GM21737 (cell line): ENCODE data around the gene GAS2.

ENCODE experiments used
- ATAC-seq: cut with Tn5 transposase; IDR thresholded peaks from one replicate; pipeline ENCODE4 v1.9.1; 2021; ENCODE audit warnings: mild to moderate bottlenecking, moderate library complexity; ENCODE audit not compliant: unreplicated experiment

The GAS2 gene

GRCh38 chr11:22671751-22672150 is 5.3 kb downstream of the GAS2 start:
- no peak for ATAC-seq

GRCh38 chr11:22674470-22675439 is 8.3 kb downstream of the GAS2 start:
- no peak for ATAC-seq

DNA sequence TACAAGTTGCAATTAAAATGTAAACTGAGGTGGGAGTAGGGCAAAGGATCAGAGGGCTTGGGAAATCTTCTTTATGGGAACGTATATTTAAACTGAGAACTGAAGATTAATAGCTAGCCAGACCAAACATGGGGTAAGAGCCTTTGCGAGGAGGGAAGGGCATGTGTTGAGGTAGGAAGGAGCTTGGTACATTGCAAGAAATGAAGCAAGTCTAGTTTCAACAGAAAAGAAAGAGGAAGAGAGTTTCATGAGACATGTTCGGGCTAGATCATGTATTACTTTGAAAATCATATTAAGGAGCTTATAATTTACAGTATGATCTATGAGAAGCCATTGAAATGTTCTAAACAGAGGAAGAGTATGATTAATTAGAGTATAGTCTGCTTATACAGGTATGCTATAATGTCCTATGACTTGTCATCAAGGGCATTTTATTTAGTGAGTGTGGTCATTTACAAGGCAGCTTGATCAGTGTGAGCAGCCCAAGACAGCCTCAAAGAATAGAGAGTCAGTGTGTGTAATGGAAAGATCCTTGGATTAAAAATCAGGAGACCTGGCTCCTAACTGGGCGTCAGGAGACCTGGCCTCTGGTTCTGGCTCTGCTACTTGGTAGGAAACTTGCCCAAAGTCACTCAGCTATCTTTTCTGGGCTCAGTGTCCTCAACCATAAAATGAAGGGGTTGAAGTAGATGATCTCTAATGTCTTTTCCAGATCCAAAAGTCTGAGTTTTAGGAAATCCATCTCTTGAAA is 10.9 kb downstream of the GAS2 start:
- ATAC-seq, result no peak

- no peak for ATAC-seq
Measured at GRCh38 chr11:22680628-22681027, 14.2 kb downstream of the GAS2 start.

GRCh38 chr11:22681281-22681812 is 14.9 kb downstream of the GAS2 start:
- peak; percentile 64 for ATAC-seq

GRCh38 chr11:22684082-22684481 is 17.7 kb downstream of the GAS2 start:
- ATAC-seq, result no peak

DNA sequence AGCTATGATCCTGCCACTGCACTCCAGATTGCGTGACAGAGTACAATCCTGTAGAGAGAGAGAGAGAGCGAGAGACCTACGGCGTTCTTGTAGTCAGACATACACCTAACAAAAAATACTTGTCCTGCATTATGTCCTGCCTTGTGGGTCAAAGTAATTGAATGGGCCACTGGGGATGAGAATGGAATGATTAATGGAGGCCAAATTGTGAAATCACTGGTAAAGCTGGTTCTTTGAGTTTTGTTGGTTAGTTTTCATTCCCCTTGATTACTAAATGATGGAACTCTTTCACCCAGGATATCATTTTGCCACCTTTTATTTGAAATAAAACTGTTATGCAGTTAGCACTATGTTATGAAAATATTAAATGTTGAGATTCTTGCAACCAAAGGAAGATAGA is 18.7 kb downstream of the GAS2 start:
- ATAC-seq, result no peak

DNA sequence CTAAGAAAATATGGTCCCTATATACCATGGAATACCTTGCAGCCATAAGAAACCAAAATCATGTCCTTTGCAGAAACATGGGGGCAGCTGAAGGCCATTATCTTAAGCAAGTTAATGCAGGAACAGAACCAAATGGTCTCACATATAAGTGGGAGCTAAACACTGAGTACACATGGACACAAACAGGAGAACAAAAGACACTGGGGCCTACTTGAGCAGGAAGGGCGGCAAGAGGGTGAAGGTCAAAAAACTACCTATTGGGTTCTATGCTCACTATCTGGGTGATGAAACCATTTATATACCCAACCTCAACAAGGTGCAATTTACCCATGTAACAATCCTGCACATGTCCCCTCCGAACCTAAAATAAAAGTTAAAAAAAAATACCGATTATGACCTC is 22.5 kb downstream of the GAS2 start:
- ATAC-seq, result no peak

- no peak for ATAC-seq
Measured at GRCh38 chr11:22690257-22690656, 23.8 kb downstream of the GAS2 start.

DNA sequence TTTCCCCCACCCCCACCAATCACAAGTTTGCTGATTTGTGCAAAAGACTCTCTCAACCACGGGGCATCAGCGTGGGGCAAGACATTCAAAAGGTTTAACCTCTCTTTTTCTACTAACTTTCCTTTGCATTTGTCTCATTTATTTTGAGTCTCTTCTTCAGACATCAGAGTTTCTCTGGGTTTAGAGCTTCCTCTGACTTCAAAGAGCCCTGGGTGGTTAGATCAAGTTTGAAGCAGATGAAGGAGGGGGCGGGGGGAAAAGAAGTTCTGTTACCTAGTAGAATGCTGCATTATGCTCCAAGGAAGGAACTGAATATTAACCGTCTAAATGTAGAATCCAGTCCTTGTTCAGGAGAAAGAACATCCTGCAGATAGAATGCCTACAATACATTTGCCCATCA is 24.5 kb downstream of the GAS2 start:
- no peak for ATAC-seq

DNA sequence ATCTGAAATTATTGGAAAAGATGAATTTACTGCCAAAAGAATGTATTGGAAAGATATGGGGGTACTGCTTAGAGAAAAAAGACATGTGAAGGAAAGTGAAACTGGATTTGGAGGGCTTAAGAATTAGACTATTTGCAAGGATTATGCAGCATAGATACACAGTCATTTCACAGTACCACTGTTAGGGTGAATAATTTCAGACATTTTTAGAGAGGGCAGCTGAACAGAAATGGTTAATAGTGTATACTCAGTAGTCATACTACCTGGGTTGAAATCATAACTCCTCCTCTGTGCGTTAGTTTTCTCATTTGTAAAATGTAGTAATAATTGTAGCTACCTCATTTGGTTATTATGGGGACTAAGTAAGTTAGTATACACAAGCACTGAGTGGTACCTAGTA is 33.0 kb downstream of the GAS2 start:
- ATAC-seq, result no peak

DNA sequence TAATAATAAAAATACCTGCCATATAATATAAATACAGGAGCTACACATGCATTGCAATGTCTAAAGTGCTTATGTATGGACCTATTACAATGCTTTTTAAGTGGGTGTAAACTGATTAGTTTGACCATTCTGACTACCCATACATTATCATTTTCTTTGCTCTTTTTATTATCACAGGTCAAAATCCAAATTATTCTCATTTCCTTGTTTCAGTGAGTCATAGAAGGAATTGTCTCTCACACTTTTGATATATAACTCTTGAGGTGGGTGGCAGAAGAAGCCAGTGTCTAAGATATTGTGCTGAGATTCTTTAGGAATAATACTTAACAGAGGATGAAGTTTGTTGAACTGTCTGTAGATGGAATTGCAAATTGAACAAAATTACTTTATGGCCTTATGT is 35.6 kb downstream of the GAS2 start:
- no peak for ATAC-seq

GRCh38 chr11:22703040-22703439 is 36.6 kb downstream of the GAS2 start:
- ATAC-seq, result no peak

- ATAC-seq, result no peak
Measured at GRCh38 chr11:22703591-22703990, 37.2 kb downstream of the GAS2 start.

DNA sequence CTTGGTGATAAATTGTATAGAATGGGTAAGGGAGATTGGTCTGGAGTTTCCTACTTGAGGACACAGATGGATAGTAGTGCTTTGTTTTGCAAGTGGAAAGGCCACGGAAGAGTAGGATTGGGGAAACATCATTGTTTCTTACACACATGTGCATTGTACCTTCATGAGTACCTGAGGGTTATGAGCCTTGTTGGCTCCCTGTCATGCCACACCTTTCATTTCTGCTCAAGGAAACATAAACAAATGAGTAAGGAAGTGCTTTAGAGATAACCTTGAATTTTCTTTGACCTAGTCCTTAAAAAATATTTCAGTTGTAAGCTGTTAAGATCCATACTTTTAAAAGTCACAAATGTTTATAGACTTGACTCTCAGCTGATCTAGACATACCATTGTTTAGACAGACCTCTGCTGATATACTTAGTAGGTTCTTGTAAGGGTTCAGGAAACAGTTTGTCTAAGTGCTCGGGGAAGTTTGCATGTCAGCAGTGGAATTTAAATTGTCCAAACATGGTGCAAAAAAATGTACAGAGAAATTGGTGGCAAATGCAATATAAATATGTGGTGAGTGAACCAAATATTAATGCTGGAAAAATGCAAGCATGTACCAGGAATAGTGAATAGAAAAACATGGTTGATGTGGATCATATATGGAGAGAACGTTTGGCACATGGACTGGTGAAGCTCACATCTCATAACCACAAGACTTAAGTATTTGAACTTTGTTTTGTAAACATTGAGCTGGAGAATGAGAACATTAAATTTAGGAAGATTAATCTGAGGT is 40.9 kb downstream of the GAS2 start:
- ATAC-seq, result no peak

GRCh38 chr11:22711071-22711770 is 44.8 kb downstream of the GAS2 start:
- no peak for ATAC-seq

DNA sequence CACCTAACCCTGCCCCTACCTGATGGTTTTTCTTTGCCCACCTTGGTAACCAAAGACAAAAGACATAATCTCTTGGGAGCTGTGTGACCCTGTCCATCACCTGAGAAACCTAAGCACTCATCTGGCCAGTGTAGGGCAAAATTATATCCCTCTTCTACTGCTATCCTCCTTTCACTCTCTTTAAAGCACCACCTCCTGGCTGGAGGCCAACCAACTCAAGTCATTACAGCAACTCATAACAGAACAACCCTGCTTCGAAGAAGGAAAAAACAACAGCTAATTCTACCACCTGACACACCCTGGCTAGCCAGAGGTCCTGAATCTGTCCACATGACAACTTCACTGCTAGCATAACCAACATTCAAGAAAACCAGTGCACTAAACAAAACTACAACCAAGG is 45.5 kb downstream of the GAS2 start:
- no peak for ATAC-seq

- ATAC-seq, result no peak
Measured at GRCh38 chr11:22713336-22713735, 46.9 kb downstream of the GAS2 start.

- ATAC-seq, result no peak
Measured at GRCh38 chr11:22715971-22716370, 49.6 kb downstream of the GAS2 start.

- ATAC-seq, result no peak
Measured at GRCh38 chr11:22720457-22720856, 54.0 kb downstream of the GAS2 start.
